Skeletal muscle satellite cell (primary cell): ENCODE results near the gene KDR. TPM values are rescaled to one million over a fixed set of nuclear protein-coding genes. Genes with fewer than 3 reads are reported as not detected.

ENCODE experiments used
- H3K27me3 ChIP-seq: 2 replicates; pipeline ENCODE4 v1.7.0; 2013; ENCODE audit warnings: low read length; ENCODE audit not compliant: control insufficient read depth, insufficient read depth
- H3K36me3 ChIP-seq: 2 replicates; pipeline ENCODE4 v1.7.0; 2013; ENCODE audit warnings: mild to moderate bottlenecking, control low read depth, low read length; ENCODE audit not compliant: insufficient read depth
- H3K4me1 ChIP-seq: 2 replicates; pipeline ENCODE4 v1.7.0; 2013; ENCODE audit warnings: low read length; ENCODE audit not compliant: control insufficient read depth, insufficient read depth
- H3K4me2 ChIP-seq: 2 replicates; pipeline ENCODE4 v1.7.0; 2013; ENCODE audit warnings: mild to moderate bottlenecking, low read length
- H3K4me3 ChIP-seq: 2 replicates; pipeline ENCODE4 v1.7.0; 2013; ENCODE audit warnings: low read length
- H3K9ac ChIP-seq: 2 replicates; pipeline ENCODE4 v1.7.0; 2013; ENCODE audit warnings: mild to moderate bottlenecking, low read depth, low read length, moderate library complexity
- H3K9me3 ChIP-seq: replicated peaks from 2 replicates; pipeline ENCODE4 v1.7.0; 2013; ENCODE audit warnings: mild to moderate bottlenecking, control low read depth, low read length
- total RNA-seq: library from RNA; depleted of rRNA; stranded (reverse); fragments of >200 nt; gene quantifications from 2 replicates; pipeline ENCODE4 v1.2.3, GENCODE V29; 2012; rRNA removed

KDR gene
- total RNA-seq: 3.5 and 105 TPM in 2 replicates

DNA sequence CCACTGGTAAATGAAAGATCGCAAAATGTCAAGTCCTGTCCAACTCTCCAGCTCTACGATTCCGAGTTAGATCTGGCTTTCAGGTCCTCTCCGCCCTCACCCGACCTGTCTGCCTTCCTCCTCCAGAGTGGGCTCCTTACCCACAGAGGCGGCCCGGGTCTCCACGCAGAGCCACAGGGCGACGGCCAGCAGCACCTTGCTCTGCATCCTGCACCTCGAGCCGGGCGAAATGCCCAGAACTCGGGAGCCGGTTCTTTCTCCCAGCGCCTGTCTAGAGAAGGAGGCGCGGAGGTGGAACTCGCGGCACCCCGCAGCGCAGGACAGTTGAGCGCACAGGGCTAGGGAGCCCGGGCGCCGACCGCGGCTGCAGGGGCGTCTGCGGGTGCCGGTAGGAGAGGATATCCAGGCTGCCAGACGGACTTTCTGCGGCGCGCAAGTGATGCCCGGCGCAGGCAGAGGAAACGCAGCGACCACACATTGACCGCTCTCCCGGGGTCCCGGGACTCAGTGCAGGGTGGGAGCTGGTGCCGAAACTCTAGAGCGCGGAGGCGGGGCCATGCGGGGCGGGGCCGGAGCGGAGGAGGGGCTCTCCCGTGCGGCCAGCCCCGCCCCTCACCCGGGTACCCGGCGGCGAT lies at the start of gene KDR:
Gene KDR, minus strand, starts transcription at position 509 of the 635 bp plus-strand sequence. Its CDS starts 302 bp downstream, at position 207.
- Histone ChIP-seq H3K4me1 (peaks cover 9% of the 10 kb centered on the region), H3K9ac (no peak within 1 kb of the TSS), H3K4me3 (peak within 1 kb of the TSS; percentile 72), H3K27me3 (peaks cover 36% of the 10 kb centered on the region), H3K4me2 (peak within 1 kb of the TSS; percentile 80), H3K36me3 (no peaks in the 10 kb centered on the region), H3K9me3 (no peaks in the 10 kb centered on the region)

GRCh38 chr4:55173580-55173979 lies 48.2 kb upstream of the KDR start:
- Histone ChIP-seq H3K9ac (no peak overlapping the region), H3K27me3 (peaks cover 3% of the 10 kb centered on the region), H3K4me3 (no peak overlapping the region), H3K36me3 (no peaks in the 10 kb centered on the region), H3K4me2 (no peak overlapping the region), H3K9me3 (no peaks in the 10 kb centered on the region), H3K4me1 (peaks cover 42% of the 10 kb centered on the region)

- Histone ChIP-seq H3K9ac (no peak overlapping the region), H3K27me3 (peaks cover 3% of the 10 kb centered on the region), H3K4me2 (no peak overlapping the region), H3K4me1 (peaks cover 42% of the 10 kb centered on the region), H3K9me3 (no peaks in the 10 kb centered on the region), H3K36me3 (no peaks in the 10 kb centered on the region), H3K4me3 (no peak overlapping the region)
Observed at GRCh38 chr4:55172694-55173287, 47.4 kb upstream of the KDR start.

DNA sequence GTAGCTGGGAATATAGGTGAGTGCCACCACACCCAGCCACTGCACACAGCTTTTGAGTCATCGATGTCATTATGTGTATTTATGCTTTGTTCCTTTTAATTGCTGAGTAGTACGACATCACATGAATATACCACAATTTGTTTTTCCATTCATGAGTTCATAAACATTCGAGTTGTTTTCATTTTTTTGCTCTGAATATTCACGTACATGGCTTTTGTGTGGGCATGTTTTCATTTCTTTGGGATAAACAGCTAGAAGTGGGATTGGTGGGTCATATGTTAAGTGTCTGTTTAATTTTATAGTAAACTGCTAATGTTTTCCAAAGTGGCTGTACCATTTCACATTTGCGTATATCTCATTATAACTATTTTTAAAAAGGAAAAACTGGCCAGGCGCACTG lies 45.1 kb upstream of the KDR start:
- Histone ChIP-seq H3K9me3 (no peaks in the 10 kb centered on the region), H3K27me3 (peaks cover 3% of the 10 kb centered on the region), H3K36me3 (no peaks in the 10 kb centered on the region), H3K4me1 (peaks cover 32% of the 10 kb centered on the region), H3K9ac (no peak overlapping the region), H3K4me2 (no peak overlapping the region), H3K4me3 (no peak overlapping the region)

- peaks cover 22% of the 10 kb centered on the region for H3K4me1 ChIP-seq
- H3K4me2 ChIP-seq: no peak overlapping the region
Observed at GRCh38 chr4:55169352-55169961, 44.1 kb upstream of the KDR start.

DNA sequence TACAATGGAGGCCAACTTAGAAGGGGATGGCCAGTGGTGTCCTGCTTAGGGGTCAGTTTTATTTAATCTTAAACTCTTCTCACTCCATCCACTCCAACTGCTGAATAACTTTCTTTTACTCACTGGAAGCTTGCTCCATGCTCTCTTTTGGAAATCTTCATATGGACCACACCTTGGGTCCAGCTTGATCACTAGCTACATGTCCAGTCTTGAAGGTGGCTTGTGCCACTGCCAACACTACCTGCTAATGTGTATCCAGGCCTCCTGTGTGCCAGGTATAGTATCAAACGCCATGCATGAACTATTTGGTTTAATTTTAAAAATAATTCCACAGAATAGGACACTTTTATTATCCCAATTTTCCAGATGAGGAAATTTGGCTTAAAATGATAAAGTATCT lies 37.0 kb upstream of the KDR start:
- Histone ChIP-seq H3K27me3 (no peaks in the 10 kb centered on the region), H3K9me3 (no peaks in the 10 kb centered on the region), H3K9ac (no peak overlapping the region), H3K36me3 (no peaks in the 10 kb centered on the region), H3K4me1 (peaks cover 3% of the 10 kb centered on the region), H3K4me2 (no peak overlapping the region), H3K4me3 (no peak overlapping the region)

More at GRCh38 chr4:55169352-55169961, 44.1 kb upstream of the KDR start:
- H3K36me3 ChIP-seq: no peaks in the 10 kb centered on the region
- H3K4me3 ChIP-seq: no peak overlapping the region
- no peak overlapping the region for H3K9ac ChIP-seq
- H3K27me3 ChIP-seq: peaks cover 3% of the 10 kb centered on the region
- no peaks in the 10 kb centered on the region for H3K9me3 ChIP-seq

GRCh38 chr4:55161739-55162138 lies 36.3 kb upstream of the KDR start:
- no peak overlapping the region for H3K4me2 ChIP-seq
- no peaks in the 10 kb centered on the region for H3K9me3 ChIP-seq

DNA sequence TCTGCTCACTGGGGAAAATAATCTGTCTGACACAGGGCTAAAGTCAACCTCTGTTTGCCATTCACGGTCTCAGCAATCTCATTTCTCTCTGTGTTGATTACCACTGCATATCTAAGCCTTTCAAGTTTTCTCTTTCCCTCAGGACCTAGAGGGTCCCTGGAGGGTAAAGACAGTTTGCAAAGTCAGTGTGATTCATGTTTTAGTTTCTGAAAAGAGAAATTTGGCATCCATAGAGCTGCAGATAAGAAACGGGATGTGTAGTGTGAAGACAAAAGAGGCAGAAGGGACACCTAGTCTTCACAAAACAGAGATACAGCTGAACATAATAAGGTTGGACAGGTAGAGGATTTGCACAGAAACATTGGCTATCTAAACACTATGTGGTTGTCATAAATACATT lies 34.5 kb upstream of the KDR start:
- Histone ChIP-seq H3K4me2 (no peak overlapping the region), H3K4me1 (peaks cover 3% of the 10 kb centered on the region), H3K9ac (no peak overlapping the region), H3K27me3 (no peaks in the 10 kb centered on the region), H3K4me3 (no peak overlapping the region), H3K36me3 (no peaks in the 10 kb centered on the region), H3K9me3 (no peaks in the 10 kb centered on the region)

More at GRCh38 chr4:55161739-55162138, 36.3 kb upstream of the KDR start:
- Histone ChIP-seq H3K27me3 (no peaks in the 10 kb centered on the region), H3K4me3 (no peak overlapping the region), H3K36me3 (no peaks in the 10 kb centered on the region), H3K9ac (no peak overlapping the region), H3K4me1 (peaks cover 3% of the 10 kb centered on the region)

GRCh38 chr4:55158957-55159356 lies 33.6 kb upstream of the KDR start:
- H3K4me2 ChIP-seq: no peak overlapping the region
- H3K27me3 ChIP-seq: no peaks in the 10 kb centered on the region
- no peaks in the 10 kb centered on the region for H3K36me3 ChIP-seq
- H3K4me3 ChIP-seq: no peak overlapping the region
- H3K9me3 ChIP-seq: no peaks in the 10 kb centered on the region
- H3K4me1 ChIP-seq: peaks cover 3% of the 10 kb centered on the region
- H3K9ac ChIP-seq: no peak overlapping the region

DNA sequence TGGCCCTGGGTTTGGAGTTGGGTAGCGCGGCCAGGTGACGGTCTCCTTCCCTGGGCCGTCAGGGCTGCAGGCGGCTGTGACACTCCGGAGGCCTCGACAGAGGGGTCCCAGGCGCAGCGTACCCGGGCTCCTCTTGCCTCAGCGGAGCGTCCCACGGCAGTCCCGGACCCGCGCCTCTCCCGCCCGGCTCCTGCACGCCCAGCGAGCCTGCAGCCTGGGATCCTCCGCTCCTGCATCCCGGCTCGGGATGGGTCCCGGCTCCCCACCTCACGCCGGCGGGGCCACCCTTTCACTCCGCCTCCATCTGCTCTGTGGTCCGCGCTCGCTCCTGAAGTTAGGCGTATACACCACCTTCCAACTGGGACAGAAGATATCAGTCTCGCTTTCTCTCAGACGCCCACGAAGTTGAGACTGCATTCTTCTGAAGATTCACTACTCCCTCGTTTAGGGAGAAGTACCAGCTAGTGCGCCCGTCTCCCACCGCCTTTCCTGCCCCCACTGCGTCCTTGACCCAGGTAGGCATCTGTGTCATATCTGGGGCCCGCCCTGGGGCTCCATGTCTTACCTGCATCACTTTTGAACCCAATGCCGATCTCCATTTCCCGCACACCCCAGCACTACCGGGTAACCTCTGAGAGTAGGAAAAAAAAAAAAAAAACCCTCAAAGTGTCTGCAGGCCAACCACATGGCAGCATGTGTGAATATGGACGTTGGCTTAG lies 32.3 kb upstream of the KDR start:
- peak overlapping the region; percentile 57 for H3K4me2 ChIP-seq

DNA sequence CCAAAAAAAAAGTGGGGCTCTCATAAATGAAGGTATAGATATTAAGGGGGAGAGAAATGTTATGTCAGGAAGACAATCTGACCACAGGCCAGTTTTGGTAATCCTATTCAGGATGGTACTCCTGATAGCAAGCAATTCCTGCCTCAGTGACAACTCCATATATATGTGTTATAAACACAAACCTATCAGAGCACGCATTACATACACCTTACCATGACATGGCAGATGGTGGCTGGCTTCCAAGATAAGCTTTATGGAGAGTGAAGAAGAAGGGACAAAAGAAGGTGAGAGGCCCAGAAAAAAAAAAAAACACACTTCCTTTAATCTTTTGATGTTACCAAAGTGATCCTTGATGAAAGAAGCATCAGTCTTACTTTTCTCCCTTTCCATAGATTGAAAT lies 29.5 kb upstream of the KDR start:
- H3K4me3 ChIP-seq: no peak overlapping the region
- H3K27me3 ChIP-seq: no peaks in the 10 kb centered on the region
- no peaks in the 10 kb centered on the region for H3K9me3 ChIP-seq
- peaks cover 2% of the 10 kb centered on the region for H3K4me1 ChIP-seq
- H3K4me2 ChIP-seq: no peak overlapping the region
- H3K9ac ChIP-seq: no peak overlapping the region
- H3K36me3 ChIP-seq: no peaks in the 10 kb centered on the region

More for the DNA sequence above, 32.3 kb upstream of the KDR start:
- Histone ChIP-seq H3K9me3 (no peaks in the 10 kb centered on the region), H3K9ac (no peak overlapping the region), H3K4me3 (peak overlapping the region; percentile 42), H3K27me3 (no peaks in the 10 kb centered on the region), H3K4me1 (peaks cover 3% of the 10 kb centered on the region), H3K36me3 (no peaks in the 10 kb centered on the region)
